ENCODE results near the gene RABL6. TPM values are rescaled to one million over a fixed set of nuclear protein-coding genes. Genes with fewer than 3 reads are reported as not detected.
A peak's percentile ranks its signal among the peaks of the same experiment; 100 is the strongest.

RABL6 gene
- total RNA-seq, 4 donors from 2014 or later, result 63.0 to 74.5 (median 71.3) TPM

- H3K27ac ChIP-seq, result no peak overlapping the region
- no peaks in the 10 kb centered on the region for H3K27me3 ChIP-seq
- H3K36me3 ChIP-seq, result peaks cover 0 to 33% (median 0%) of the 10 kb centered on the region in 3 donors
- H3K9me3 ChIP-seq, result no peaks in the 10 kb centered on the region
- H3K4me1 ChIP-seq, result peaks cover 0 to 35% (median 7%) of the 10 kb centered on the region in 4 donors
- H3K4me3 ChIP-seq, result no peak overlapping the region
- DNase-seq (ENCODE audit: low spot score in 2 of 2), result no peak
- TF ChIP-seq EP300 (IDR thresholded peaks at IDR 0.05), result no peak
- TF ChIP-seq CTCF (IDR thresholded peaks at IDR 0.05), result no peak
- no peak for TF ChIP-seq POLR2A (IDR thresholded peaks at IDR 0.05)
- 29 to 76% methylated on average over 1 to 10 of the region's 15 CpGs for WGBS, 2 donors
These were observed 48.3 kb downstream of the RABL6 start for GRCh38 chr9:136856079-136856476.

DNA sequence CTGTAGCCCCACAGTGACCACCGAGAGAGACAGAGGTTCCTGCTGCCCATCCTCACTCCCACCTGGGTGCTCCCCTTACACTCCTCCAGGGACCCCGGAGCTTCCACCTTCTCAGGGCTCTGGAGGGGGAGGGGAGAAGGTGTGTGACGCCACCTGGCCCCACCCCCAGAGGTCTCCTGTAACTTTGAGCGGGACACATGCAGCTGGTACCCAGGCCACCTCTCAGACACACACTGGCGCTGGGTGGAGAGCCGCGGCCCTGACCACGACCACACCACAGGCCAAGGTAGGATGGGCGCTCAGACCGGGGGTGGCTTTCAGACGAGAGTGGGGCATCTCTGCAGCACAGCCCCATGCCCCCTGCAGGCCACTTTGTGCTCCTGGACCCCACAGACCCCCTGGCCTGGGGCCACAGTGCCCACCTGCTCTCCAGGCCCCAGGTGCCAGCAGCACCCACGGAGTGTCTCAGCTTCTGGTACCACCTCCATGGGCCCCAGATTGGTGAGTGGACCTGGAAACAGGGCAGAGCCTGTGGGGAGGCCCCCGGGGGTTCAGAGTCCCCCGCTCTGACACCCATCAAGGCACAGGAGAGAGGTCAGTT, 48.9 kb downstream of the RABL6 start:
- Histone ChIP-seq H3K9me3 (no peaks in the 10 kb centered on the region), H3K27me3 (no peaks in the 10 kb centered on the region), H3K36me3 (peaks cover 0 to 33% (median 0%) of the 10 kb centered on the region in 3 donors), H3K27ac (no peak overlapping the region), H3K4me1 (peaks cover 0 to 35% (median 7%) of the 10 kb centered on the region in 4 donors), H3K4me3 (no peak overlapping the region)
- no peak for TF ChIP-seq CTCF (IDR thresholded peaks at IDR 0.05)
- no peak for TF ChIP-seq POLR2A (IDR thresholded peaks at IDR 0.05)
- no peak for TF ChIP-seq EP300 (IDR thresholded peaks at IDR 0.05)
- 77 to 81% methylated on average over 9 to 14 of the region's 14 CpGs for WGBS, 2 donors
- no peak for DNase-seq (ENCODE audit: low spot score in 2 of 2)

- Histone ChIP-seq H3K36me3 (peaks cover 0 to 38% (median 0%) of the 10 kb centered on the region in 3 donors), H3K27ac (no peak overlapping the region), H3K9me3 (no peaks in the 10 kb centered on the region), H3K4me3 (no peak overlapping the region), H3K27me3 (no peaks in the 10 kb centered on the region), H3K4me1 (peaks cover 0 to 30% (median 7%) of the 10 kb centered on the region in 4 donors)
- WGBS, 2 donors, result 75 to 83% methylated on average over 12 to 18 of the region's 19 CpGs
- no peak for TF ChIP-seq EP300 (IDR thresholded peaks at IDR 0.05)
- DNase-seq (ENCODE audit: low spot score in 2 of 2), result no peak
These were observed 49.4 kb downstream of the RABL6 start for GRCh38 chr9:136857166-136857565.

GRCh38 chr9:136857581-136858412, 50.0 kb downstream of the RABL6 start:
- Histone ChIP-seq H3K27ac (peak overlapping the region in 1 of 4 donors; percentile 70), H3K4me1 (peaks cover 0 to 24% (median 7%) of the 10 kb centered on the region in 4 donors), H3K4me3 (no peak overlapping the region), H3K36me3 (peaks cover 0 to 44% (median 4%) of the 10 kb centered on the region in 3 donors), H3K9me3 (no peaks in the 10 kb centered on the region), H3K27me3 (no peaks in the 10 kb centered on the region)
- WGBS, 2 donors, result 75 to 77% methylated on average over 18 to 23 of the region's 29 CpGs
- DNase-seq (ENCODE audit: low spot score in 2 of 2), result no peak
- TF ChIP-seq POLR2A (IDR thresholded peaks at IDR 0.05), result no peak
- no peak for TF ChIP-seq EP300 (IDR thresholded peaks at IDR 0.05)
- TF ChIP-seq CTCF (IDR thresholded peaks at IDR 0.05), result no peak

- Histone ChIP-seq H3K4me3 (no peak overlapping the region), H3K27ac (peak overlapping the region in 1 of 4 donors; percentile 70), H3K4me1 (peaks cover 0 to 29% (median 7%) of the 10 kb centered on the region in 4 donors), H3K36me3 (peaks cover 4 to 51% (median 9%) of the 10 kb centered on the region in 3 donors), H3K27me3 (no peaks in the 10 kb centered on the region), H3K9me3 (no peaks in the 10 kb centered on the region)
- no peak for DNase-seq (ENCODE audit: low spot score in 2 of 2)
- WGBS, 2 donors, result 88 to 92% methylated on average over 6 to 10 of the region's 15 CpGs
- no peak for TF ChIP-seq EP300 (IDR thresholded peaks at IDR 0.05)
- TF ChIP-seq CTCF (IDR thresholded peaks at IDR 0.05), result no peak
- no peak for TF ChIP-seq POLR2A (IDR thresholded peaks at IDR 0.05)
These were observed 50.7 kb downstream of the RABL6 start for GRCh38 chr9:136858452-136858843.
